NCI-H187 (cell line): ENCODE results near the gene HOXD11.

Source experiments
- DNase-seq, 2 experiments: peaks; one replicate each; lab custom pipeline; 2025; lab: John Stamatoyannopoulos, UW

Gene HOXD11

GRCh38 chr2:176148751-176149421, 41.8 kb downstream of the HOXD11 start:
- DNase-seq, result no peak

DNA sequence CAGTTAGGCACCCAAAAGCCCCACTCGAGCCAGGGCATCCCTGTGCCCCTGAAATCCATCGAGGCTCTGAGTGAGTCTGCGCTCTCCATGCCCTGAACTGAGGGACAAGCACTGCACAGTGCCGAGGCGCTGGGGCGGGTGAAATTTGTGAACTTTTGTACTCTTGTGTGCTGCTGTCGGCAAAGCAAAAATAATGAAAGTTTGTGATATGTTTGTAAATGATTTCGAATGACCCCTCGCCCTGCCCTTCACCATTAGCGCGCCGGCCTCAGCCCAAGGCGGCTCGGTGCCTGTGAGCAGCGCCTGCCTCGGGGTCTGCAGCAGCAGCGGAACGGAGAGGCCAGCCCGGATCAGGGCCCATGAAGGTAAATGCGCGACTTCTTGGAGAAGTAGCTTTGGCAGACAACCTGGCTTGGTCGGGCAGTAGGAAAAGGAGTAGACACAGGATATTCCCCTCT, 42.4 kb downstream of the HOXD11 start:
- no peak for DNase-seq

GRCh38 chr2:176149939-176150583, 43.0 kb downstream of the HOXD11 start:
- DNase-seq, result no peak

GRCh38 chr2:176150584-176151441, 43.7 kb downstream of the HOXD11 start:
- no peak for DNase-seq

DNA sequence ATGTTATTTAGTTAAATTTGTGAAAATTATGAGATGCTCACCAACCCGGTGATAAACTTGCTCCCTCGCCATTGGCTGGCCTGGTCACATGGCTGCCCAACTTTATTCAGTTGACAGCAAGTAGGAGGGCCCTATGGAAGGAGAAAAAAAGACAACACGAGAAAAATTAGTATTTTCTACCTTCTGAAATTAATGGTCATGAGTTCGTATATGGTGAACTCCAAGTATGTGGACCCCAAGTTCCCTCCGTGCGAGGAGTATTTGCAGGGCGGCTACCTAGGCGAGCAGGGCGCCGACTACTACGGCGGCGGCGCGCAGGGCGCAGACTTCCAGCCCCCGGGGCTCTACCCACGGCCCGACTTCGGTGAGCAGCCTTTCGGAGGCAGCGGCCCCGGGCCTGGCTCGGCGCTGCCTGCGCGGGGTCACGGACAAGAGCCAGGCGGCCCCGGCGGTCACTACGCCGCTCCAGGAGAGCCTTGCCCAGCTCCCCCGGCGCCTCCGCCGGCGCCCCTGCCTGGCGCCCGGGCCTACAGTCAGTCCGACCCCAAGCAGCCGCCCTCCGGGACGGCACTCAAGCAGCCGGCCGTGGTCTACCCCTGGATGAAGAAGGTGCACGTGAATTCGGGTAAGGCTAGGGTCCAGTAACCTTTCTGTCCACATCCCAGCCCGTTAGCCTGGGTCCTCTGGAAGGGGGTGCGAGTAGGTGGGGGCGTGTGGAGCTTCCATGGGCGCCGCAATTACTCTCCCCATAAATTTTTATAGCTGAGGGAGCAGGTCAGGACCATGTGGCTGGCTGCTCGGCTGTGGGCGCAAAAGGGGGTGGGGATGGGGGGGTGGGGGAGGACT, 44.6 kb downstream of the HOXD11 start, which contains the start of gene HOXD4:
TSS of gene HOXD4 (plus strand) at position 109 of the 846 bp plus-strand sequence. CDS start at position 193, 84 bp downstream.
- no peak for DNase-seq

DNA sequence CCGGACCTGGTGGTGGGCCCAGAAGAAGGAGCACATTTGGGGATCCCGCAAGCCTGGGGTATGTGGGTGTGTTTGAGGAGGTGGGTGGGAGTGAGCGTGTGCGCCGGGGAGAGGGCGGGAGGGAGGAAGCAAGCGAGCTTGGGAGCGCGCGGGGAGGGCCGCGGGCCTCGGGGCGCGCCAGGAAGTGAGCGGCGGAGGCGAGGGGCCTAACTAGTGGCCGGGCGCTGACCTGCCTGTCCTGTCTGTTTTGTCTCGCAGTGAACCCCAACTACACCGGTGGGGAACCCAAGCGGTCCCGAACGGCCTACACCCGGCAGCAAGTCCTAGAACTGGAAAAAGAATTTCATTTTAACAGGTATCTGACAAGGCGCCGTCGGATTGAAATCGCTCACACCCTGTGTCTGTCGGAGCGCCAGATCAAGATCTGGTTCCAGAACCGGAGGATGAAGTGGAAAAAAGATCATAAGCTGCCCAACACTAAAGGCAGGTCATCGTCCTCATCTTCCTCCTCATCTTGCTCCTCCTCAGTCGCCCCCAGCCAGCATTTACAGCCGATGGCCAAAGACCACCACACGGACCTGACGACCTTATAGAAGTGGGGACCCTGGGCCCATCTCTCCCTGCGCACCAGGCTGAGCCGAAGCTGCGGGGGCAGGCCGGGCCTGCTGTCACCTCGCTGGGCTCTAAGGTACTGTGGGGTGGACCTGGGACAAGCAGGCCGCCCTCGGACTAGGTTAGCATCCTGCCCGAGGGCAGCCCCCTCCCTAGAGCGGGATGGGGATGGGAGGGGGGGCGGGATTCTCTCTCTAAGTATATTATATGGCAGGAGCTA, 45.5 kb downstream of the HOXD11 start:
- DNase-seq, result no peak

- no peak for DNase-seq
Measured at GRCh38 chr2:176154576-176155252, 47.6 kb downstream of the HOXD11 start.

- DNase-seq, result no peak
Measured at GRCh38 chr2:176155356-176156044, 48.4 kb downstream of the HOXD11 start.

- no peak for DNase-seq
Measured at GRCh38 chr2:176156301-176156806, 49.3 kb downstream of the HOXD11 start.

- DNase-seq, result no peak
Measured at GRCh38 chr2:176156807-176157498, 49.9 kb downstream of the HOXD11 start, which contains the start of gene HOXD3. TSS of gene HOXD3 (plus strand) at chr2:176157307. CDS start at chr2:176169115, 11,808 bp downstream.

GRCh38 chr2:176157499-176158185, 50.6 kb downstream of the HOXD11 start:
- no peak for DNase-seq

GRCh38 chr2:176158186-176158591, 51.1 kb downstream of the HOXD11 start:
- DNase-seq, result no peak

DNA sequence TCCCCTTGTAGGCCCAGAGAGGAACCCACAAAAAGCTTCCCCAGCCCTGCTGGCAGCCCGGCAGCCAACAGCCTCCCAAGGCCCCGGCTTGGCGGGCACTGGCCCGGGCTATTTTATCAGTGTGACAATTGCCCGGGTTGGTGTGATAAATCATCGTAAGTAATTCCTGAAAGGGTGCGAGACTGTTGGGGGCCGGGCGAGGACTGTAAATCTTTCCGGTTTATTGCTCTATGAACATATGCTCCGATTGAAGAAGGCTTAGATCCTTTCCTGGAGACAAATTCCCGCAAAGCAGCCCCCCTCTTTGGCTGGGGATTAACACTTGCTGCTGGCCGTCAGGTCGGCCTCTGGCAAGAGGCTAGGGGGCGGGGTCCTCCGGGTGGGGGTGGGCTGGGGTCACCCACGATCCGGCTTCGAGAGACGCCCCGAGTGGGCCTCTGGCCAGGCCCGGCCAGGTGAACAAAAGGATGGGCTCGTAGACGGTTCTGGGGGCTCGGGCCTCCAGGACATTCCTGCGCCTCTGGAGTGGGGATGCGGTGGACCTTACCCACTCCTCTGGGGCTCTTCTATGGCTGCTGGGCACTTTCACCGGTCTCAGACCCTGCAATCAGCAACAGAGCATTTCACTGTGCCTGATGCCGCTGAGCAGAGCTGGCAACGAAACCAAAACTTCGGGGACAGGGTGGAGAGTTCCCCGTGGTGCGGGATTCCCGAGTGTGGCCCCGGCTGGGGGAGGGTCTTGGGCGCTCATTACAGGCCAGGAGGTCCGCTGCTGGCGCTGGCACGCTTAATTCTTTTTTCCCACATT, 52.0 kb downstream of the HOXD11 start:
- DNase-seq, result no peak
